ENCODE measurements around the gene SDCCAG8.
"Not testable (repeated sequence)": the region's sequence is repeated elsewhere in the genome, so short reads cannot be mapped to it uniquely, and the experiment has no call there.

The SDCCAG8 gene

DNA sequence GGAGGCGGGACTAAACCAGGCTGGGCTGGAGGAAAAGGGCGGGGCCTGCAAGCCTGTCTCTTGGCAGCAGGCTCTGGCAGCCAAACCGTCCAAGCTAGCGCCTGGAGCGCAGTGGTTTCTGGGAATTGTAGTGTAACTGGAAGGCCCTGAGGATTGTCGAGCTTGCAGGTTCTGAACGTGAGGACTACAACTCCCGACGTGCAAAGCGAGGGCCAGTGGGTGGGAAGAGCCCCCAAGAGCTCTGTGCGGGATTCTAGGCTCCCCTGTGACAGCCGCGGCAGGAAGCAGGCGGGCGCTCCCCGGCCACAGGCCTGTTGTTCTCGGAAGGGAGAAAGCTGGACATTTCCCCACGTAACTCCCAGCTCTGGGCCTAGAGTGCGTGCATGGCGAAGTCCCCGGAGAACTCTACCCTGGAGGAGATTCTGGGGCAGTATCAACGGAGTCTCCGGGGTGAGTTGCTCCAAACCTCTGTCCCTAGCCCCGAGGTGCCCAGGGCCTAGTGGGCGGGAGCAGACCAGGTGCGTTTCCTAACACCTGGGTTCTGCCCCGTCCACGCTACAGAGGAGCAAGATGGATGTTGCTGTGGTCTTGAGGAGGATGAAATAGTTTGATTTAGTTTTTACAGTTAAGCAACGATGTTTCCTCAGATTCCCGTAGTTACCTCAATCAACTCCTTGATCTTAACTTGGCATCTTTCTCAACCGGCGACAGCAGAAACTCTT lies at the start of gene SDCCAG8:
SDCCAG8 (plus strand) TSS at position 251 of the 722 bp plus-strand sequence; CDS start at position 384, 133 bp downstream.
- TF ChIP-seq, protein P1, sequence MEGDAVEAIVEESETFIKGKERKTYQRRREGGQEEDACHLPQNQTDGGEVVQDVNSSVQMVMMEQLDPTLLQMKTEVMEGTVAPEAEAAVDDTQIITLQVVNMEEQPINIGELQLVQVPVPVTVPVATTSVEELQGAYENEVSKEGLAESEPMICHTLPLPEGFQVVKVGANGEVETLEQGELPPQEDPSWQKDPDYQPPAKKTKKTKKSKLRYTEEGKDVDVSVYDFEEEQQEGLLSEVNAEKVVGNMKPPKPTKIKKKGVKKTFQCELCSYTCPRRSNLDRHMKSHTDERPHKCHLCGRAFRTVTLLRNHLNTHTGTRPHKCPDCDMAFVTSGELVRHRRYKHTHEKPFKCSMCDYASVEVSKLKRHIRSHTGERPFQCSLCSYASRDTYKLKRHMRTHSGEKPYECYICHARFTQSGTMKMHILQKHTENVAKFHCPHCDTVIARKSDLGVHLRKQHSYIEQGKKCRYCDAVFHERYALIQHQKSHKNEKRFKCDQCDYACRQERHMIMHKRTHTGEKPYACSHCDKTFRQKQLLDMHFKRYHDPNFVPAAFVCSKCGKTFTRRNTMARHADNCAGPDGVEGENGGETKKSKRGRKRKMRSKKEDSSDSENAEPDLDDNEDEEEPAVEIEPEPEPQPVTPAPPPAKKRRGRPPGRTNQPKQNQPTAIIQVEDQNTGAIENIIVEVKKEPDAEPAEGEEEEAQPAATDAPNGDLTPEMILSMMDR (IDR thresholded peaks at IDR 0.05; ENCODE audit: low read depth, low read length), result no peak
- peak; percentile 100 for DNase-seq (ENCODE audit: extremely low read depth, low read depth)

DNA sequence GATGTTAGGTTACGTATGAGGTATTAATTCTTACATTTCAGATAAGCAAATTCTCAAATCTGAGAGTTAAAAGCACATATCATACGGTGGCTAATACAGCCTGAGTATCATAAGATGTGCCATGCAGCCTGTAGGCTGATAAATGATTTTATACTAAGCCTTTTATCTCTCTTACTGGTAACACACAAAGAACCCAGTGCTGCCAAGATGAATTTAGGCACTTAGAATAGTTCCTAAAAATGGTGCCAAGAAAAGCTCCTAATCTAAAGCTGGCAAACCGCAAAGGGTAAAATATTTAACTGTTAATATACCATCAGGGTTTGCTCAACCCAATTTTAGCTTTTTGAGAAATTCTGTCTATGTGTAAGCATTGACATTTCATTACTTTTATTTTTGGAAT lies 43.9 kb upstream of the SDCCAG8 start:
- not testable (repeated sequence) for DNase-seq (ENCODE audit: extremely low read depth, low read depth)

DNA sequence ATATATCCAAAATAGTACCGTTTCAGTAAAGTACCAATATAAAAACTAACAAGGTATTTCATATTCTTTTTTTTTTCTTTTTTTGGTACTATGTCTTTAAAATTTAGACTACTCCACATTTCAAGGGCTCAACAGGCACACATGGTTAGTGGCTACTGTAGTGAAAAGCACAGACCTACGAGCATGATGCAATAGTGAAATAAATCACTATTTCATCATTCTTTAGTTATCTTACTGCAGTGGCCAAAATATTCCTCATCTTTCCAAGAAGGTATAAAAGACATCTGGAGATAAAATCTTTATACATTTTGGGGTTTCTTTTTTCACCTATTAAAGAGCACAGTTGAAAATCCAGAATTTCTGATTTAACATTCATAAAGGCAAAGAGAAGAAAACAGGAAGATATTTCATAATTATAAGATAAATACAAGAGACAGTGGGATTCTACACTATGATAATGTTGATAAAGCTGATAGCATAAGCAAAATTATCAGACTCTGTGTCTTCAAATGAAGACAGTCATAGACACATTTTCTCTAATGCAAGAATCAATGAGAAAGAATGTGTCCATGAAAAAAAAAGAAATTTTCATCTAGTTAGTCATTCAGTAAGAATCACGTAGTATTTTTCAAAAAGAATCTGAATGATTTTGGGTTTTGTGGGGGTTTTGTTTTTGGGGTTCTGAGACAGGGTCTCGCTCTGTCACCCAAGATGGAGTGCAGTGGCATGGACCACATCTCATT lies 42.6 kb upstream of the SDCCAG8 start:
- TF ChIP-seq, protein P1 (IDR thresholded peaks at IDR 0.05; ENCODE audit: low read depth, low read length), result no peak
- peak; percentile 30 for DNase-seq (ENCODE audit: extremely low read depth, low read depth)

DNA sequence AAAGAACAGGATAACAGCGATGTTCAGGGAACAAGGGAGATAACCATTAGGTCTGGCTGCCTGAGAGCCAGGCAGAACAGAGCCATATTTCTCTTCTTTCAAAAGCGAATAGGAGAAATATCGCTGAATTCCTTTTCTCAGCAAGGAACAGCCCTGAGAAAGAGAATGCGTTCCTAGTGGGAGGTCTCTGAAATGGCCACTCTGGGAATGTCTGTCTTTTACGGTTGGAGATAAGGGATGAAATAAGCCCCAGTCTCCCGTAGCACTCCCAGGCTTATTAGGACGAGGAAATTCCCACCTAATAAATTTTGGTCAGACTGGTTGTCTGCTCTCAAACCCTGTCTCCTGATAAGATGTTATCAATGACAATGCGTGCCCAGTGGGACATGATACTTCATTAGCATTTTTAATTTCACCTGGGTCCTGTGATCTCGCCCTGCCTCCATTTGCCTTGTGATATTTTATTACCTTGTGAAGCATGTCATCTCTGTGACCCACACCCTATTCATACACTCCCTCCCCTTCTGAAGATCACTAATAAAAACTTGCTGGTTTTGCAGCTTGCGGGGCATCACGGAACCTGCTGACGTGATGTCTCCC lies 40.5 kb upstream of the SDCCAG8 start:
- DNase-seq (ENCODE audit: extremely low read depth, low read depth), result not testable (repeated sequence)

DNA sequence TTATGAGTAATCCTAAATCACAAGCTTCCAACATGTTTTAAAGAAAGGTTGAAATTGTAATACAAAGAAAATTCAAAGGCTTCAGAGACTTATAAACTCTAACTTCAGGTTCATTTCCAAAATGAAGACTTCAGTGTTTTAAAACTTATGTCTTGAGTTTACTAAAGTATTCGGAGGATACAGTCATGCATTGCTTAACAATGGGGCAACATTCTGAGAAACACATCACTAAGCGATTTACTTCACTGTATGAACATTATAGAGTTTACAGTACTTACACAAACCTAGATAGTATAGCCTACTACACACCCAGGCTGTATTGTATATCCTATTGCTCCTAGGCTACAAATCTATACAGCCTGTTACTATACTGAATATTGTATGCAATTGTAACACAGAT lies 39.1 kb upstream of the SDCCAG8 start:
- DNase-seq (ENCODE audit: extremely low read depth, low read depth), result no peak
- TF ChIP-seq, protein P1 (IDR thresholded peaks at IDR 0.05; ENCODE audit: low read depth, low read length), result no peak

DNA sequence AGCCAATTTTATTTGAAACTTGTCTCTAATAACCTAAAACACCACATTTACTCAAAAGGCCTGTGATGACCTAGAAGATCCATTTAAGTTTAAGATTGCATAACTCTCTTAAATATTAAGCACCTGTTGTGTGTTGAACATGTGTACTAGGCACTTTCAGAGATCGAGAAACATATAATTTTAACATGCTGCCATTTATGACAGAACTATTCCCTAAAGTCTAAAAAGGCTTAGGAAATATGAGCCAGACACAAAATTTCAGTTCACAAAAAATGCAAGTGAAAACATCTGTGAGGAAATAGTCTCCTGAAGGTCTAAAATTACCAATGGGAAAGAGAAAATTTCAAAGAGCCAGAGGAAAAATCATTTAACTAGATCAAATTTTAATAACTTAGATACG lies 38.5 kb upstream of the SDCCAG8 start:
- TF ChIP-seq, protein P1 (IDR thresholded peaks at IDR 0.05; ENCODE audit: low read depth, low read length), result no peak

DNA sequence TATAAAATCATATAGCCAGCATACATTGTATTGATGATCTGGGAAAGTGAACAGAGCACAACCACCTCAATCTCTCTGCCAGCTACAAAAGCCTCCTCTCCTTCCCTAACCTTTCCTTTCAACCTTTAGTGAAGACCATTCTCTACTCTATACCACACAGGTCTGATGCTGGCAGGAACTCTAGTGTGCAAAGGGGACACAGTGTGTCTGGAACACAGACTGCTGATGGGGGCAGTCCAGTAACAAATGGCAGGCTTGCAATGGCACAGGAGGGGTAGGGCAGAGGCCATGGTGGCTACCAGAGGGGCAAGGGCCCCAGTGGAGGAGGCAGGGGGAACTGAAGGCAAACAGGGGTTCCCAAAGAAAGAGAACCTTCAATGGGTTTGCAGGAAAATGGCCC lies 37.8 kb upstream of the SDCCAG8 start:
- TF ChIP-seq, protein P1 (IDR thresholded peaks at IDR 0.05; ENCODE audit: low read depth, low read length), result no peak
- no peak for DNase-seq (ENCODE audit: extremely low read depth, low read depth)

More for the DNA sequence above, 38.5 kb upstream of the SDCCAG8 start:
- DNase-seq (ENCODE audit: extremely low read depth, low read depth), result no peak

DNA sequence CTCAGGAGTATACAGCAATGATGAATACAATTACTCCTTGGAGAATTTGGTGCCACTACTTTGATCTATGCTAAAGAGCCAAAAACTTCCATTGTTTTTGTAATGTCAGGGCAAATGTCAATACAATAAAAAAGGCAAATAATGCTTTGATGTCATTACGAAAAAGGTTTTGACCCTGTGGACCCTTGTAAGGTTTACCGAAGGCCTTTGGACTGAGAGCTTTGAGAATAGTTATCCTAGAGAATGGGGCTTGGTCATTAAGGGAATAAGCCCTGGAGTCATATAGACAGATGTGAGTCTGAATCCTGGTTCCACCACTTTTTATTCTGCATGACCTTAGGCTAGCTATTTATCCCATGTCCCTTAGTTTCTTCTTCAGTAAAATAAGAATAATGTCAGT lies 28.2 kb upstream of the SDCCAG8 start:
- TF ChIP-seq, protein P1 (IDR thresholded peaks at IDR 0.05; ENCODE audit: low read depth, low read length), result no peak
- no peak for DNase-seq (ENCODE audit: extremely low read depth, low read depth)
